ENCODE data around the gene GLT6D1.
A peak's percentile ranks its signal among the peaks of the same experiment; 100 is the strongest.

The GLT6D1 gene

GRCh38 chr9:135664266-135664665 lies 24.9 kb upstream of the GLT6D1 start:
- Histone ChIP-seq H3K4me1 (ENCODE audit: control insufficient read depth, insufficient read depth, low read length) (no peaks in the 10 kb centered on the region), H3K27me3 (ENCODE audit: control insufficient read depth, insufficient read depth, low read length) (no peaks in the 10 kb centered on the region), H3K9me3 (ENCODE audit: control insufficient read depth, insufficient read depth, low read length) (no peaks in the 10 kb centered on the region), H3K4me3 (ENCODE audit: low read depth, low read length) (no peak overlapping the region), H3K36me3 (ENCODE audit: control insufficient read depth, insufficient read depth, low read length) (no peaks in the 10 kb centered on the region), H3K9ac (ENCODE audit: low read depth, low read length) (no peak overlapping the region)

- H3K4me1 ChIP-seq (ENCODE audit: control insufficient read depth, insufficient read depth, low read length) = no peaks in the 10 kb centered on the region
- H3K4me3 ChIP-seq (ENCODE audit: low read depth, low read length) = no peak overlapping the region
- no peaks in the 10 kb centered on the region for H3K9me3 ChIP-seq (ENCODE audit: control insufficient read depth, insufficient read depth, low read length)
- H3K27me3 ChIP-seq (ENCODE audit: control insufficient read depth, insufficient read depth, low read length) = no peaks in the 10 kb centered on the region
- H3K9ac ChIP-seq (ENCODE audit: low read depth, low read length) = no peak overlapping the region
- no peaks in the 10 kb centered on the region for H3K36me3 ChIP-seq (ENCODE audit: control insufficient read depth, insufficient read depth, low read length)
Observed at GRCh38 chr9:135663857-135664256, 24.5 kb upstream of the GLT6D1 start.

GRCh38 chr9:135663451-135663770 lies 24.1 kb upstream of the GLT6D1 start:
- Histone ChIP-seq H3K4me1 (ENCODE audit: control insufficient read depth, insufficient read depth, low read length) (no peaks in the 10 kb centered on the region), H3K9me3 (ENCODE audit: control insufficient read depth, insufficient read depth, low read length) (no peaks in the 10 kb centered on the region), H3K4me3 (ENCODE audit: low read depth, low read length) (no peak overlapping the region), H3K27me3 (ENCODE audit: control insufficient read depth, insufficient read depth, low read length) (no peaks in the 10 kb centered on the region), H3K9ac (ENCODE audit: low read depth, low read length) (no peak overlapping the region), H3K36me3 (ENCODE audit: control insufficient read depth, insufficient read depth, low read length) (no peaks in the 10 kb centered on the region)

GRCh38 chr9:135662758-135663450 lies 23.6 kb upstream of the GLT6D1 start, which contains the start of gene LCN9:
Gene LCN9 (plus strand): TSS chr9:135663309. CDS start chr9:135663322, 13 bp downstream.
- Histone ChIP-seq H3K27me3 (ENCODE audit: control insufficient read depth, insufficient read depth, low read length) (no peaks in the 10 kb centered on the region), H3K9ac (ENCODE audit: low read depth, low read length) (no peak within 1 kb of the TSS), H3K4me3 (ENCODE audit: low read depth, low read length) (no peak within 1 kb of the TSS), H3K9me3 (ENCODE audit: control insufficient read depth, insufficient read depth, low read length) (no peaks in the 10 kb centered on the region), H3K4me1 (ENCODE audit: control insufficient read depth, insufficient read depth, low read length) (no peaks in the 10 kb centered on the region), H3K36me3 (ENCODE audit: control insufficient read depth, insufficient read depth, low read length) (no peaks in the 10 kb centered on the region)

- Histone ChIP-seq H3K36me3 (ENCODE audit: control insufficient read depth, insufficient read depth, low read length) (no peaks in the 10 kb centered on the region), H3K9ac (ENCODE audit: low read depth, low read length) (no peak overlapping the region), H3K27me3 (ENCODE audit: control insufficient read depth, insufficient read depth, low read length) (no peaks in the 10 kb centered on the region), H3K4me3 (ENCODE audit: low read depth, low read length) (no peak overlapping the region), H3K9me3 (ENCODE audit: control insufficient read depth, insufficient read depth, low read length) (no peaks in the 10 kb centered on the region), H3K4me1 (ENCODE audit: control insufficient read depth, insufficient read depth, low read length) (no peaks in the 10 kb centered on the region)
Observed at GRCh38 chr9:135661816-135662560, 22.6 kb upstream of the GLT6D1 start.

- H3K9me3 ChIP-seq (ENCODE audit: control insufficient read depth, insufficient read depth, low read length) = no peaks in the 10 kb centered on the region
- H3K4me1 ChIP-seq (ENCODE audit: control insufficient read depth, insufficient read depth, low read length) = no peaks in the 10 kb centered on the region
- no peaks in the 10 kb centered on the region for H3K36me3 ChIP-seq (ENCODE audit: control insufficient read depth, insufficient read depth, low read length)
- no peaks in the 10 kb centered on the region for H3K27me3 ChIP-seq (ENCODE audit: control insufficient read depth, insufficient read depth, low read length)
- no peak overlapping the region for H3K4me3 ChIP-seq (ENCODE audit: low read depth, low read length)
- no peak overlapping the region for H3K9ac ChIP-seq (ENCODE audit: low read depth, low read length)
Observed at GRCh38 chr9:135660407-135660806, 21.1 kb upstream of the GLT6D1 start.

GRCh38 chr9:135659252-135659651 lies 19.9 kb upstream of the GLT6D1 start:
- Histone ChIP-seq H3K4me3 (ENCODE audit: low read depth, low read length) (no peak overlapping the region), H3K4me1 (ENCODE audit: control insufficient read depth, insufficient read depth, low read length) (no peaks in the 10 kb centered on the region), H3K9me3 (ENCODE audit: control insufficient read depth, insufficient read depth, low read length) (peaks cover 1% of the 10 kb centered on the region), H3K27me3 (ENCODE audit: control insufficient read depth, insufficient read depth, low read length) (no peaks in the 10 kb centered on the region), H3K36me3 (ENCODE audit: control insufficient read depth, insufficient read depth, low read length) (no peaks in the 10 kb centered on the region), H3K9ac (ENCODE audit: low read depth, low read length) (no peak overlapping the region)

GRCh38 chr9:135657416-135657815 lies 18.1 kb upstream of the GLT6D1 start:
- Histone ChIP-seq H3K4me3 (ENCODE audit: low read depth, low read length) (no peak overlapping the region), H3K27me3 (ENCODE audit: control insufficient read depth, insufficient read depth, low read length) (no peaks in the 10 kb centered on the region), H3K36me3 (ENCODE audit: control insufficient read depth, insufficient read depth, low read length) (no peaks in the 10 kb centered on the region), H3K4me1 (ENCODE audit: control insufficient read depth, insufficient read depth, low read length) (no peaks in the 10 kb centered on the region), H3K9ac (ENCODE audit: low read depth, low read length) (no peak overlapping the region), H3K9me3 (ENCODE audit: control insufficient read depth, insufficient read depth, low read length) (peaks cover 4% of the 10 kb centered on the region)

- no peak overlapping the region for H3K9ac ChIP-seq (ENCODE audit: low read depth, low read length)
- H3K4me1 ChIP-seq (ENCODE audit: control insufficient read depth, insufficient read depth, low read length) = no peaks in the 10 kb centered on the region
- no peaks in the 10 kb centered on the region for H3K36me3 ChIP-seq (ENCODE audit: control insufficient read depth, insufficient read depth, low read length)
- H3K4me3 ChIP-seq (ENCODE audit: low read depth, low read length) = no peak overlapping the region
- peaks cover 7% of the 10 kb centered on the region for H3K9me3 ChIP-seq (ENCODE audit: control insufficient read depth, insufficient read depth, low read length)
- no peaks in the 10 kb centered on the region for H3K27me3 ChIP-seq (ENCODE audit: control insufficient read depth, insufficient read depth, low read length)
Observed at GRCh38 chr9:135655317-135655716, 16.0 kb upstream of the GLT6D1 start.

GRCh38 chr9:135650408-135650807 lies 11.1 kb upstream of the GLT6D1 start:
- Histone ChIP-seq H3K4me3 (ENCODE audit: low read depth, low read length) (peak overlapping the region; percentile 19), H3K9ac (ENCODE audit: low read depth, low read length) (no peak overlapping the region), H3K27me3 (ENCODE audit: control insufficient read depth, insufficient read depth, low read length) (no peaks in the 10 kb centered on the region), H3K36me3 (ENCODE audit: control insufficient read depth, insufficient read depth, low read length) (no peaks in the 10 kb centered on the region), H3K4me1 (ENCODE audit: control insufficient read depth, insufficient read depth, low read length) (no peaks in the 10 kb centered on the region), H3K9me3 (ENCODE audit: control insufficient read depth, insufficient read depth, low read length) (peaks cover 27% of the 10 kb centered on the region)

- Histone ChIP-seq H3K9me3 (ENCODE audit: control insufficient read depth, insufficient read depth, low read length) (peaks cover 29% of the 10 kb centered on the region), H3K36me3 (ENCODE audit: control insufficient read depth, insufficient read depth, low read length) (no peaks in the 10 kb centered on the region), H3K27me3 (ENCODE audit: control insufficient read depth, insufficient read depth, low read length) (no peaks in the 10 kb centered on the region), H3K9ac (ENCODE audit: low read depth, low read length) (no peak overlapping the region), H3K4me3 (ENCODE audit: low read depth, low read length) (no peak overlapping the region), H3K4me1 (ENCODE audit: control insufficient read depth, insufficient read depth, low read length) (no peaks in the 10 kb centered on the region)
Observed at GRCh38 chr9:135649508-135649907, 10.2 kb upstream of the GLT6D1 start.
